B cell (primary cell): ENCODE data around the gene CAMTA1. TPM values are rescaled to one million over a fixed set of nuclear protein-coding genes. Genes with fewer than 3 reads are reported as not detected.

Experiments used
- ATAC-seq: fragments of 200-7000 bp; cut with Tn5 transposase; one replicate; pipeline ENCODE4 v1.10.0; 2021; ENCODE audit warnings: low read depth, mild to moderate bottlenecking, moderate number of reproducible peaks, moderate library complexity
- CTCF ChIA-PET: fragments of 350-600 bp; sonication (Branson Sonifier 250); formaldehyde crosslinking; loops from one replicate; lab custom pipeline; 2021; ENCODE audit warnings: antibody characterized with exemption, inconsistent platforms; lab: Charles Lee
- POLR2A ChIA-PET: fragments of 350-600 bp; sonication (Branson Sonifier 250); formaldehyde crosslinking; loops from one replicate; lab custom pipeline; 2021; ENCODE audit warnings: antibody characterized with exemption; lab: Charles Lee
- DNase-seq: peaks from one replicate; pipeline ENCODE4 v3.0.0; 2013
- H2AFZ ChIP-seq: 2 replicates; pipeline ENCODE4 v1.6.1; 2012; ENCODE audit warnings: mild to moderate bottlenecking, low read depth, low read length; ENCODE audit not compliant: insufficient read depth, poor library complexity, severe bottlenecking
- H3K27ac ChIP-seq, 2 donors: 1 replicate in 1 of 2; 2 replicates in 1 of 2; pipeline ENCODE4 v1.5.1; 2012 to 2013; ENCODE audit warnings: low read length in 2 of 2, mild to moderate bottlenecking in 2 of 2, moderate library complexity in 1 of 2
- H3K27me3 ChIP-seq, 4 experiments: fragments of 200-600 bp in 1 of 4; sonication (generic) in 1 of 4; replicated peaks in 1 of 4; 1 replicate in 2 of 4; 2 replicates in 2 of 4; pipeline versions ENCODE4 v1.6.1 to v1.7.0; 2013 to 2016; ENCODE audit warnings: low read length in 3 of 4, mild to moderate bottlenecking in 2 of 4, mixed read lengths in 1 of 4, moderate library complexity in 1 of 4; ENCODE audit not compliant: insufficient read depth in 4 of 4, control insufficient read depth in 3 of 4; ENCODE audit errors: control extremely low read depth in 1 of 4
- H3K36me3 ChIP-seq, 2 experiments: replicated peaks in 1 of 2; 1 replicate in 1 of 2; 2 replicates in 1 of 2; pipeline versions ENCODE4 v1.6.1 to v1.7.1; 2013; ENCODE audit warnings: low read length in 1 of 2; ENCODE audit not compliant: insufficient read depth in 2 of 2, control insufficient read depth in 1 of 2; ENCODE audit errors: control extremely low read depth in 1 of 2, extremely low read depth in 1 of 2
- H3K4me1 ChIP-seq, 2 donors: fragments of 200-600 bp in 1 of 2; sonication (generic) in 1 of 2; 1 replicate in 1 of 2; 2 replicates in 1 of 2; pipeline versions ENCODE4 v1.5.1 to v1.6.1; 2013 to 2017; ENCODE audit warnings: low read length in 2 of 2; ENCODE audit not compliant: control insufficient read depth in 2 of 2, insufficient read depth in 2 of 2
- H3K4me2 ChIP-seq: replicated peaks from 2 replicates; pipeline ENCODE3; 2012; ENCODE audit warnings: mild to moderate bottlenecking, low read depth, low read length; ENCODE audit not compliant: poor library complexity, severe bottlenecking
- H3K4me3 ChIP-seq, 5 experiments: fragments of 200-600 bp in 1 of 5; sonication (generic) in 1 of 5; 1 replicate in 3 of 5; 2 replicates in 2 of 5; pipeline versions ENCODE4 v1.5.1 to v1.7.0; 2011 to 2016; ENCODE audit warnings: low read length in 4 of 5, mild to moderate bottlenecking in 4 of 5, low read depth in 2 of 5, control low read depth in 1 of 5, moderate library complexity in 1 of 5; ENCODE audit not compliant: insufficient read depth in 1 of 5; ENCODE audit errors: control extremely low read depth in 1 of 5, extremely low read depth in 1 of 5
- H3K79me2 ChIP-seq: fragments of 200-600 bp; sonication (generic); one replicate; pipeline ENCODE4 v1.6.0; 2016; ENCODE audit warnings: low read length; ENCODE audit not compliant: control insufficient read depth, insufficient read depth
- H3K9ac ChIP-seq: fragments of 200-600 bp; sonication (generic); 2 replicates; pipeline ENCODE4 v1.6.1; 2017; ENCODE audit warnings: mild to moderate bottlenecking, low read length, moderate library complexity
- H3K9me3 ChIP-seq, 3 donors: one replicate each; pipeline versions ENCODE4 v1.6.1 to v1.7.1; 2013; ENCODE audit warnings: low read length in 2 of 3; ENCODE audit not compliant: control insufficient read depth in 2 of 3, insufficient read depth in 1 of 3; ENCODE audit errors: control extremely low read depth in 1 of 3
- H4K20me1 ChIP-seq: 2 replicates; pipeline ENCODE4 v1.6.0; 2012; ENCODE audit warnings: mild to moderate bottlenecking, low read length; ENCODE audit not compliant: insufficient read depth, control insufficient read depth, poor library complexity, severe bottlenecking
- H3K27ac Mint-ChIP-seq: one replicate; pipeline ENCODE4 v1.8.0; 2021; ENCODE audit warnings: mixed read lengths
- H3K27me3 Mint-ChIP-seq: one replicate; pipeline ENCODE4 v1.8.0; 2021; ENCODE audit warnings: mixed read lengths
- H3K4me1 Mint-ChIP-seq: one replicate; pipeline ENCODE4 v1.8.0; 2021; ENCODE audit warnings: mixed read lengths
- H3K4me3 Mint-ChIP-seq: one replicate; pipeline ENCODE4 v1.8.0; 2021; ENCODE audit warnings: mixed read lengths
- H3K9me3 Mint-ChIP-seq: one replicate; pipeline ENCODE4 v1.8.0; 2022; ENCODE audit warnings: mixed read lengths; ENCODE audit not compliant: insufficient read depth
- EZH2 ChIP-seq: IDR thresholded peaks from 2 replicates; pipeline ENCODE4 v1.6.1; 2012; ENCODE audit warnings: borderline replicate concordance, low read depth, mild to moderate bottlenecking, moderate library complexity, low read length; ENCODE audit not compliant: insufficient read depth, poor library complexity, severe bottlenecking
- WGBS: methylation state at CpG from one replicate; pipeline ENCODE4 v1.1.5; 2013; ENCODE audit warnings: missing lambda C conversion rate; ENCODE audit not compliant: insufficient coverage; 5-methylcytosine and 5-hydroxymethylcytosine counted together
- intact Hi-C: fragments of 100-400 bp; cut with micrococcal nuclease; formaldehyde crosslinking; loops from one replicate; pipeline ENCODE4 v1.10.0; 2022
- polyA plus RNA-seq: library from polyadenylated mRNA; depleted of rRNA; stranded (reverse); fragments of >200 nt; gene quantifications from 2 replicates; pipeline ENCODE4 v1.2.3, GENCODE V29; 2012
- total RNA-seq, 2 donors: library from RNA; stranded (reverse); fragments of 120-200 nt in 1 of 2; gene quantifications; 1 replicate in 1 of 2; 2 replicates in 1 of 2; pipeline versions ENCODE4 v1.2.3 to v1.2.4, GENCODE V29; 2013 to 2022
- TF ChIP-seq, protein P1 (sequence below): fragments of 200-600 bp; IDR thresholded peaks from one replicate; pipeline ENCODE4 v1.8.0; 2022; ENCODE audit warnings: antibody characterized with exemption, mild to moderate bottlenecking

Gene CAMTA1
- total and polyA plus RNA-seq, 2 donors (not counting 1 experiment from before 2014, with no cell fraction given): 42.2 to 45.7 TPM

DNA sequence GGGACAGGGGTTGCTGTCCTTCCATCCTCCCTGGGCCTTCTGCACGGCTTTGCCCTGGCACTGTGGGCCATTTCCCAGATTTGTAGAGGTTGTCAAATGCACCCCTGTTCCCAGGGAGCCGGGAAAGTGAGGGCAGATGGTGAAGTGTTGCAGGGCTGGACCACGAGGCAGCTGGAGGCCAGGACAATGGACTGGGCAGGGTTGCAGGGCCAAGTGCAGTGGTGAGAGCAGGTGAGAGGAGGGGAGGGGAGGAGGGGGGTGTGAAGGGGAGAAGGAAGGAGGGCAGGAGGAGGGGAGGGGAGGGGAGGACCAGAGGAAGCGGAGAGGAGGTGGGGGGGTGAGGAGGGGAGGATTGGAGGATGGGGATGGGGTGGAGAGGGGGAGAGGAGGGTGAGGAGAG lies 443.9 kb downstream of the CAMTA1 start:
- Histone ChIP-seq H3K4me3 (no peak overlapping the region), H3K4me1 (no peaks in the 10 kb centered on the region), H2AFZ (no peak overlapping the region), H3K9ac (no peak overlapping the region), H3K36me3 (no peaks in the 10 kb centered on the region), H3K27me3 (peaks cover 0 to 2% (median 0%) of the 10 kb centered on the region in 4 experiments), H3K79me2 (no peaks in the 10 kb centered on the region), H4K20me1 (no peaks in the 10 kb centered on the region), H3K9me3 (no peaks in the 10 kb centered on the region), H3K4me2 (no peak overlapping the region), H3K27ac (no peak overlapping the region)
- CTCF ChIA-PET: no interaction called here
- TF ChIP-seq, protein P1, sequence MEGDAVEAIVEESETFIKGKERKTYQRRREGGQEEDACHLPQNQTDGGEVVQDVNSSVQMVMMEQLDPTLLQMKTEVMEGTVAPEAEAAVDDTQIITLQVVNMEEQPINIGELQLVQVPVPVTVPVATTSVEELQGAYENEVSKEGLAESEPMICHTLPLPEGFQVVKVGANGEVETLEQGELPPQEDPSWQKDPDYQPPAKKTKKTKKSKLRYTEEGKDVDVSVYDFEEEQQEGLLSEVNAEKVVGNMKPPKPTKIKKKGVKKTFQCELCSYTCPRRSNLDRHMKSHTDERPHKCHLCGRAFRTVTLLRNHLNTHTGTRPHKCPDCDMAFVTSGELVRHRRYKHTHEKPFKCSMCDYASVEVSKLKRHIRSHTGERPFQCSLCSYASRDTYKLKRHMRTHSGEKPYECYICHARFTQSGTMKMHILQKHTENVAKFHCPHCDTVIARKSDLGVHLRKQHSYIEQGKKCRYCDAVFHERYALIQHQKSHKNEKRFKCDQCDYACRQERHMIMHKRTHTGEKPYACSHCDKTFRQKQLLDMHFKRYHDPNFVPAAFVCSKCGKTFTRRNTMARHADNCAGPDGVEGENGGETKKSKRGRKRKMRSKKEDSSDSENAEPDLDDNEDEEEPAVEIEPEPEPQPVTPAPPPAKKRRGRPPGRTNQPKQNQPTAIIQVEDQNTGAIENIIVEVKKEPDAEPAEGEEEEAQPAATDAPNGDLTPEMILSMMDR: no peak
- no peak for TF ChIP-seq EZH2
- no peaks in the 10 kb centered on the region for H3K27me3 Mint-ChIP-seq
- H3K27ac Mint-ChIP-seq: no peak overlapping the region
- intact Hi-C loops: no loop called here
- WGBS: 80% methylated on average over 2 of the region's 4 CpGs
- DNase-seq (no peak), ATAC-seq (no peak)
- no peaks in the 10 kb centered on the region for H3K4me1 Mint-ChIP-seq
- POLR2A ChIA-PET: no interaction called here
- H3K4me3 Mint-ChIP-seq: no peak overlapping the region
- no peaks in the 10 kb centered on the region for H3K9me3 Mint-ChIP-seq

DNA sequence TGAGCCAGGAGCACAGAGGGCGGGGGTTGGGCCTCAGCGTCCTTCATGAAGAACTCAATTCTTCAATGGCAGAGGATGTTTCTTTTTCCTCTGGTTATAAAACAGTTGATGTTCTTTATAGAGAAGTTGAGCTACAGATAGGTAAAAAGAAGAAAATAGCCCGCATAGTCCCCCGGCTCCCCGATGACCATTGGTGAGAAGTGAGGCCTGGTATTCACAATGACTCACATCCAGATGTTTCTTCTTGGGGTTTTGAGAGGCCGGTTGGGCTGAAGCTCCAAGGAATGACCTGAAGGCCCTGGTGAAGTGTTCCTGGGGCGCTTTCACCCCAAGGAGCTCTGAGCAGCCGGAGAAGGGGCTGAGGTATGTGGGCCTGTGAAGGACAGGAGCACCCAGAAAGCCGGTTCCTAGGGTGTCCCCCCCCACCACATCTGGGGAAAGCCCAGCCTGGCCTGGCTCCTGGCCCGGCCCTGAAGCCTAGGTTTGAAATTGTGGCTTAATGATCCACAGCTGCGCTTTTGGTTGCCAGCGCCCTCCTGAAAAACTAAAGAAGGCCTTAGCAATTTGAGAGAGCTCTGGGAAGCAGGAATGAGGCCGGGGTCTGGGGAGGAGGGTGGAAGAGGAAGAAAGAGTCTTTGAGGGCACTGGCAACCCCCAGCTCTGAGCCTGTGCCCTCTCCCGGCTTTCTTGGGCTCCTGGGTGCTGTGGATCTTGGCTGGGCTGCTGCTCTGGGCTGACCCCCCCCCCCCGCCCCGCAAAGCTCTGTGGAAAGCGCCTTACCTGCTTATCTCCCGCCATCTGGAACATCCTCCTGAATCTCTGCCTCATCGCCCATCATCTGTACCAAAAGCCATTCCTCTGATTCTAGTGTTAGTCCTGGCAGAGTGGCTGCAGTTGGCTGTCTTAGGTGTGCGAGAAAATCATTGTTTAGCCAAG lies 444.7 kb downstream of the CAMTA1 start:
- TF ChIP-seq EZH2: no peak
- TF ChIP-seq, protein P1: no peak
- Histone ChIP-seq H3K4me3 (no peak overlapping the region), H2AFZ (no peak overlapping the region), H3K9ac (no peak overlapping the region), H3K4me2 (no peak overlapping the region), H3K27me3 (peaks cover 0 to 2% (median 0%) of the 10 kb centered on the region in 4 experiments), H3K79me2 (no peaks in the 10 kb centered on the region), H4K20me1 (no peaks in the 10 kb centered on the region), H3K4me1 (no peaks in the 10 kb centered on the region), H3K27ac (no peak overlapping the region), H3K9me3 (no peaks in the 10 kb centered on the region), H3K36me3 (no peaks in the 10 kb centered on the region)
- 85% methylated on average over 12 of the region's 20 CpGs for WGBS
- ATAC-seq: no peak
- Mint-ChIP-seq H3K9me3 (no peaks in the 10 kb centered on the region), H3K27me3 (no peaks in the 10 kb centered on the region), H3K27ac (no peak overlapping the region), H3K4me1 (no peaks in the 10 kb centered on the region), H3K4me3 (no peak overlapping the region)
- intact Hi-C loops: no loop called here
- CTCF ChIA-PET: no interaction called here
- DNase-seq: no peak
- POLR2A ChIA-PET: no interaction called here
